Measurements from ENCODE around the gene TNFRSF12A. TPM values are rescaled to one million over a fixed set of nuclear protein-coding genes. Genes with fewer than 3 reads are reported as not detected.

Gene TNFRSF12A
- total and polyA plus RNA-seq, 9 of the 15 experiments (the other 6 are each of a cell fraction or from before 2014, with no cell fraction given), result 0.41 to 61.8 (median 26.5) TPM

DNA sequence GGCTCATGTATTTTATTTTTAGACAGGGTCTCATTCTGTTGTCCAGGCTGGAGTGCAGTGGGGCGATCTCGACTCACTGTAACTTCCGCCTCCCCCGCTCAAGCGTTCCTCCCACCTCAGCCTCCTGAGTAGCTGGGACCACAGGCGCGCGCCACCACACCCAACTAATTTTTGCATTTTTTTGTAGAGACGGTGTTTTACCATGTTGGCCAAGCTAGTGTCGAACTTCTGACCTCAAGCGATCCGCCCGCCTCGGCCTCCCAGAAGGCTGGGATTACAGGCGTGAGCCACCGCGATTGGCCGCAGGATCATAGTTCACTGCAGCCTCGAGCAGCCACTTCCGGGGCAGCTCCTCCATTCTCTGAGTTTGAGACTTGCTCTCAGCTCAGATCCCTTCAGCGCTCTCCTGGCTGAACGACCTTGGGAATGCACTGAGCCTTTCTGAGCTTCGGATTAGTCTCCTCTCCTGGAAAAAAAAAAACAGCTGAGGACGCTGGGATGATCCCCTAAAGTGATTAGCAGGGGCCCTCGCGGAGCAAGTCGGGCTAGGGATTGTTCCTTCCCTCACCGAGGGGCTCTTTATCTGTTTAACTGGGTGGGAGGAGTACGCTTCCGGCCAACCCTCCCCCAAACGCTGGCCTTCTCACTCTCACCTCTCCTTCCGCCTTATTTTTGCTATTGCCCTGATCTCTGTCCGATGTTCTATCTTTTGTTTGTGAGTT, 38.8 kb upstream of the TNFRSF12A start (continued):
- TF ChIP-seq, protein P1, sequence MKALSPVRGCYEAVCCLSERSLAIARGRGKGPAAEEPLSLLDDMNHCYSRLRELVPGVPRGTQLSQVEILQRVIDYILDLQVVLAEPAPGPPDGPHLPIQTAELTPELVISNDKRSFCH (CRISPR knock-in tag; IDR thresholded peaks at IDR 0.05), result no peak
- TF ChIP-seq, protein P1 (tag; IDR thresholded peaks at IDR 0.05), result peak; percentile 12; the same call in 1 of the 2 replicates
- peak; percentile 71 for TF ChIP-seq ELF1 (tag; IDR thresholded peaks at IDR 0.05)
- TF ChIP-seq, protein P2, sequence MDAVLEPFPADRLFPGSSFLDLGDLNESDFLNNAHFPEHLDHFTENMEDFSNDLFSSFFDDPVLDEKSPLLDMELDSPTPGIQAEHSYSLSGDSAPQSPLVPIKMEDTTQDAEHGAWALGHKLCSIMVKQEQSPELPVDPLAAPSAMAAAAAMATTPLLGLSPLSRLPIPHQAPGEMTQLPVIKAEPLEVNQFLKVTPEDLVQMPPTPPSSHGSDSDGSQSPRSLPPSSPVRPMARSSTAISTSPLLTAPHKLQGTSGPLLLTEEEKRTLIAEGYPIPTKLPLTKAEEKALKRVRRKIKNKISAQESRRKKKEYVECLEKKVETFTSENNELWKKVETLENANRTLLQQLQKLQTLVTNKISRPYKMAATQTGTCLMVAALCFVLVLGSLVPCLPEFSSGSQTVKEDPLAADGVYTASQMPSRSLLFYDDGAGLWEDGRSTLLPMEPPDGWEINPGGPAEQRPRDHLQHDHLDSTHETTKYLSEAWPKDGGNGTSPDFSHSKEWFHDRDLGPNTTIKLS (IDR thresholded peaks at IDR 0.05; ENCODE audit: borderline replicate concordance, low read depth), result no peak; the same call in 1 of the 2 replicates
- TF ChIP-seq, protein P3, sequence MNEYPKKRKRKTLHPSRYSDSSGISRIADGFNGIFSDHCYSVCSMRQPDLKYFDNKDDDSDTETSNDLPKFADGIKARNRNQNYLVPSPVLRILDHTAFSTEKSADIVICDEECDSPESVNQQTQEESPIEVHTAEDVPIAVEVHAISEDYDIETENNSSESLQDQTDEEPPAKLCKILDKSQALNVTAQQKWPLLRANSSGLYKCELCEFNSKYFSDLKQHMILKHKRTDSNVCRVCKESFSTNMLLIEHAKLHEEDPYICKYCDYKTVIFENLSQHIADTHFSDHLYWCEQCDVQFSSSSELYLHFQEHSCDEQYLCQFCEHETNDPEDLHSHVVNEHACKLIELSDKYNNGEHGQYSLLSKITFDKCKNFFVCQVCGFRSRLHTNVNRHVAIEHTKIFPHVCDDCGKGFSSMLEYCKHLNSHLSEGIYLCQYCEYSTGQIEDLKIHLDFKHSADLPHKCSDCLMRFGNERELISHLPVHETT (CRISPR knock-in tag; conservative IDR thresholded peaks at IDR 0.05 in 1 of 2, IDR thresholded peaks at IDR 0.05 in 1 of 2), result peak in 1 of 2 experiments; percentile 61; a peak in 1 of 4 replicates
- no peak for TF ChIP-seq ZC3H8 (IDR thresholded peaks at IDR 0.05)
- TF ChIP-seq EP400 (IDR thresholded peaks at IDR 0.05), result peak; percentile 58
- TF ChIP-seq, protein P4, sequence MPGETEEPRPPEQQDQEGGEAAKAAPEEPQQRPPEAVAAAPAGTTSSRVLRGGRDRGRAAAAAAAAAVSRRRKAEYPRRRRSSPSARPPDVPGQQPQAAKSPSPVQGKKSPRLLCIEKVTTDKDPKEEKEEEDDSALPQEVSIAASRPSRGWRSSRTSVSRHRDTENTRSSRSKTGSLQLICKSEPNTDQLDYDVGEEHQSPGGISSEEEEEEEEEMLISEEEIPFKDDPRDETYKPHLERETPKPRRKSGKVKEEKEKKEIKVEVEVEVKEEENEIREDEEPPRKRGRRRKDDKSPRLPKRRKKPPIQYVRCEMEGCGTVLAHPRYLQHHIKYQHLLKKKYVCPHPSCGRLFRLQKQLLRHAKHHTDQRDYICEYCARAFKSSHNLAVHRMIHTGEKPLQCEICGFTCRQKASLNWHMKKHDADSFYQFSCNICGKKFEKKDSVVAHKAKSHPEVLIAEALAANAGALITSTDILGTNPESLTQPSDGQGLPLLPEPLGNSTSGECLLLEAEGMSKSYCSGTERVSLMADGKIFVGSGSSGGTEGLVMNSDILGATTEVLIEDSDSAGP (CRISPR knock-in tag; IDR thresholded peaks at IDR 0.05), result no peak
- peak; percentile 55; the same call in 1 of the 2 replicates for TF ChIP-seq ZNF766 (CRISPR knock-in tag; conservative IDR thresholded peaks at IDR 0.05)
- TF ChIP-seq, protein P5, sequence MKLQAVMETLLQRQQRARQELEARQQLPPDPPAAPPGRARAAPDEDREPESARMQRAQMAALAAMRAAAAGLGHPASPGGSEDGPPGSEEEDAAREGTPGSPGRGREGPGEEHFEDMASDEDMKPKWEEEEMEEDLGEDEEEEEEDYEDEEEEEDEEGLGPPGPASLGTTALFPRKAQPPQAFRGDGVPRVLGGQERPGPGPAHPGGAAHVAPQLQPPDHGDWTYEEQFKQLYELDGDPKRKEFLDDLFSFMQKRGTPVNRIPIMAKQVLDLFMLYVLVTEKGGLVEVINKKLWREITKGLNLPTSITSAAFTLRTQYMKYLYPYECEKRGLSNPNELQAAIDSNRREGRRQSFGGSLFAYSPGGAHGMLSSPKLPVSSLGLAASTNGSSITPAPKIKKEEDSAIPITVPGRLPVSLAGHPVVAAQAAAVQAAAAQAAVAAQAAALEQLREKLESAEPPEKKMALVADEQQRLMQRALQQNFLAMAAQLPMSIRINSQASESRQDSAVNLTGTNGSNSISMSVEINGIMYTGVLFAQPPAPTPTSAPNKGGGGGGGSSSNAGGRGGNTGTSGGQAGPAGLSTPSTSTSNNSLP (IDR thresholded peaks at IDR 0.05; ENCODE audit: borderline replicate concordance, low read depth, low read length), result no peak
- peak; percentile 48 for TF ChIP-seq POLR2G (IDR thresholded peaks at IDR 0.05; ENCODE audit: low read depth, low read length)
- TF ChIP-seq, protein P6, sequence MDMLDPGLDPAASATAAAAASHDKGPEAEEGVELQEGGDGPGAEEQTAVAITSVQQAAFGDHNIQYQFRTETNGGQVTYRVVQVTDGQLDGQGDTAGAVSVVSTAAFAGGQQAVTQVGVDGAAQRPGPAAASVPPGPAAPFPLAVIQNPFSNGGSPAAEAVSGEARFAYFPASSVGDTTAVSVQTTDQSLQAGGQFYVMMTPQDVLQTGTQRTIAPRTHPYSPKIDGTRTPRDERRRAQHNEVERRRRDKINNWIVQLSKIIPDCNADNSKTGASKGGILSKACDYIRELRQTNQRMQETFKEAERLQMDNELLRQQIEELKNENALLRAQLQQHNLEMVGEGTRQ (CRISPR knock-in tag; IDR thresholded peaks at IDR 0.05), result 0 out of 2 replicates have a peak, but pooled peaks have one; percentile 9
- TF ChIP-seq, protein P7, sequence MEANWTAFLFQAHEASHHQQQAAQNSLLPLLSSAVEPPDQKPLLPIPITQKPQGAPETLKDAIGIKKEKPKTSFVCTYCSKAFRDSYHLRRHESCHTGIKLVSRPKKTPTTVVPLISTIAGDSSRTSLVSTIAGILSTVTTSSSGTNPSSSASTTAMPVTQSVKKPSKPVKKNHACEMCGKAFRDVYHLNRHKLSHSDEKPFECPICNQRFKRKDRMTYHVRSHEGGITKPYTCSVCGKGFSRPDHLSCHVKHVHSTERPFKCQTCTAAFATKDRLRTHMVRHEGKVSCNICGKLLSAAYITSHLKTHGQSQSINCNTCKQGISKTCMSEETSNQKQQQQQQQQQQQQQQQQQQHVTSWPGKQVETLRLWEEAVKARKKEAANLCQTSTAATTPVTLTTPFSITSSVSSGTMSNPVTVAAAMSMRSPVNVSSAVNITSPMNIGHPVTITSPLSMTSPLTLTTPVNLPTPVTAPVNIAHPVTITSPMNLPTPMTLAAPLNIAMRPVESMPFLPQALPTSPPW (CRISPR knock-in tag; IDR thresholded peaks at IDR 0.05), result peak; percentile 43
- peak; percentile 34 for TF ChIP-seq NFRKB (IDR thresholded peaks at IDR 0.05; ENCODE audit: low read depth)
- TF ChIP-seq ZNF431 (CRISPR knock-in tag; IDR thresholded peaks at IDR 0.05), result 0 out of 2 replicates have a peak, but pooled peaks have one; percentile 24
- peak in 1 of 2 experiments; percentile 58; a peak in 1 of 4 replicates for TF ChIP-seq KDM1A (IDR thresholded peaks at IDR 0.05)

All from K562 (cell line).